Nephron (organoid): ENCODE results near the gene LTN1.

ENCODE experiments used
- H3K27ac Mint-ChIP-seq, 3 experiments: 2 replicates each; pipeline ENCODE4 v1.8.0; 2020; ENCODE audit warnings: mixed read lengths in 3 of 3, mild to moderate bottlenecking in 2 of 3, moderate library complexity in 1 of 3
- H3K27me3 Mint-ChIP-seq: 2 replicates; pipeline ENCODE4 v1.8.0; 2021; ENCODE audit warnings: low read depth, mild to moderate bottlenecking, moderate library complexity, mixed read lengths
- H3K36me3 Mint-ChIP-seq: 2 replicates; pipeline ENCODE4 v1.8.0; 2020; ENCODE audit warnings: low read depth, mixed read lengths
- H3K4me1 Mint-ChIP-seq: 2 replicates; pipeline ENCODE4 v1.8.0; 2020; ENCODE audit warnings: mixed read lengths
- H3K4me3 Mint-ChIP-seq, 3 experiments: 2 replicates each; pipeline ENCODE4 v1.8.0; 2020; ENCODE audit warnings: mild to moderate bottlenecking in 3 of 3, mixed read lengths in 3 of 3, moderate library complexity in 2 of 3
- H3K9me3 Mint-ChIP-seq: 2 replicates; pipeline ENCODE4 v1.8.0; 2020; ENCODE audit warnings: mixed read lengths
- TF ChIP-seq, protein P1 (sequence below), 3 experiments: fragments of 200-600 bp; sonication (generic); IDR thresholded peaks; one replicate each; pipeline ENCODE4 v1.5.0; 2021; ENCODE audit warnings: antibody characterized with exemption in 3 of 3; ENCODE audit not compliant: unreplicated experiment in 3 of 3

Gene LTN1

DNA sequence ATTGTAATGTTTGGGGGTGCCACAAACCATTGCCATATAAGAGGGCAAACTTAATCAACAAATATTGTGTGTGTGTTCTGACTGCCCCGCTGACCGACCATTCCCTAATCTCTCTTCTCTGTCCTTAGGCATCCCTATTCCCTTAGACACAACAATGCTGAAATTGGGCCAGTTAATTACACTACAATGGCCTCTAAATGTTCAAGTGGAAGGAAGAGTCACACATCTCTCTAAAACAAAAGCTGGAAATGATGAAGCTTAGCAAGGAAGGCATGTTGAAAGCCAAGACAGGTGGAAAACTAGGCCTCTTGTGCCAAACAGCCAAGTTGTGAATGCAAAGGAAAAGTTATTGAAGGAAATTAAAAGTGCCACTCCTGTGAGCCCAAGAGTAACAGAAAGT is 30.2 kb downstream of the LTN1 start:
- no peak overlapping the region for H3K27ac Mint-ChIP-seq
- H3K4me3 Mint-ChIP-seq, result no peak overlapping the region
- no peaks in the 10 kb centered on the region for H3K27me3 Mint-ChIP-seq
- H3K4me1 Mint-ChIP-seq, result no peaks in the 10 kb centered on the region
- H3K9me3 Mint-ChIP-seq, result no peaks in the 10 kb centered on the region
- peaks cover 60% of the 10 kb centered on the region for H3K36me3 Mint-ChIP-seq
- TF ChIP-seq, protein P1, sequence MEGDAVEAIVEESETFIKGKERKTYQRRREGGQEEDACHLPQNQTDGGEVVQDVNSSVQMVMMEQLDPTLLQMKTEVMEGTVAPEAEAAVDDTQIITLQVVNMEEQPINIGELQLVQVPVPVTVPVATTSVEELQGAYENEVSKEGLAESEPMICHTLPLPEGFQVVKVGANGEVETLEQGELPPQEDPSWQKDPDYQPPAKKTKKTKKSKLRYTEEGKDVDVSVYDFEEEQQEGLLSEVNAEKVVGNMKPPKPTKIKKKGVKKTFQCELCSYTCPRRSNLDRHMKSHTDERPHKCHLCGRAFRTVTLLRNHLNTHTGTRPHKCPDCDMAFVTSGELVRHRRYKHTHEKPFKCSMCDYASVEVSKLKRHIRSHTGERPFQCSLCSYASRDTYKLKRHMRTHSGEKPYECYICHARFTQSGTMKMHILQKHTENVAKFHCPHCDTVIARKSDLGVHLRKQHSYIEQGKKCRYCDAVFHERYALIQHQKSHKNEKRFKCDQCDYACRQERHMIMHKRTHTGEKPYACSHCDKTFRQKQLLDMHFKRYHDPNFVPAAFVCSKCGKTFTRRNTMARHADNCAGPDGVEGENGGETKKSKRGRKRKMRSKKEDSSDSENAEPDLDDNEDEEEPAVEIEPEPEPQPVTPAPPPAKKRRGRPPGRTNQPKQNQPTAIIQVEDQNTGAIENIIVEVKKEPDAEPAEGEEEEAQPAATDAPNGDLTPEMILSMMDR (IDR thresholded peaks at IDR 0.05; ENCODE audit: unreplicated experiment in 3 of 3), result no peak

DNA sequence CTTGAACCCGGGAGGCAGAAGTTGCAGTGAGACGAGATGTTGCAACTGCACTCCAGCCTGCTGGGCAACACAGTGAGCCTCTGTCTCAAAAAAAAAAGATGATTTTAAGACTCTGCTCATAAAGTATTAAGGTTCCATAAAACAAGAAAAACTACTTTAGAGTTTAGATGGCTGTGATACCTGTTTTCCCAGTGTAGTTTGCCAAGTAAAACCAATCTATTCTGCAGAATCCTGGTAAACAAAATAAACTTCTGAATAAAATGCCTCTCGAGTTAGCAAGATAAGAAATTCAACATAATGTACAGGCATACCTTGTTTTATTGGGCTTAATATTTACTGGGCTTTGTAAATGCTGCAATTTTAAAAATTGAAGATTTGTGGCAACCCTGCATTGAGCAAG is 30.8 kb downstream of the LTN1 start:
- TF ChIP-seq, protein P1 (IDR thresholded peaks at IDR 0.05; ENCODE audit: unreplicated experiment in 3 of 3), result no peak
- peaks cover 60% of the 10 kb centered on the region for H3K36me3 Mint-ChIP-seq
- H3K4me1 Mint-ChIP-seq, result no peaks in the 10 kb centered on the region
- H3K9me3 Mint-ChIP-seq, result no peaks in the 10 kb centered on the region
- no peak overlapping the region for H3K27ac Mint-ChIP-seq
- H3K4me3 Mint-ChIP-seq, result no peak overlapping the region
- no peaks in the 10 kb centered on the region for H3K27me3 Mint-ChIP-seq

DNA sequence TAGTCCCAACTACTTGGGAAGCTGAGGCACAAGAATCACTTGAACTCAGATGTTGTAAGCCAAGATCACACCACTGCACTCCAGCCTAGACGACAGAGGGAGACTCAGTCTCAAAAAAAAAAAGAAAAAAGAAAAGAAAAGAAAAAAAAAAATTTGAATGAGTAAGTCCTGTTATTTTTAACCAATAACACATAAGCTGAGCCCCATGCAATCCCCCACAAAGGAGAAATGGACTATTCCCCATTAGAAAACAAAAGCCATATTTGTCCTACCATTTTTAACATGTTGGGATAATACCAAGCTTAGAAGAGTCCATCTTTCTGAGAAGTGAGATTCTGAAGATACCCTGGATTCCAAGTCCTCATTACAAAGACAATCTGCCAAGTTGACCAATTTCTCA is 32.4 kb downstream of the LTN1 start:
- Mint-ChIP-seq H3K9me3 (no peaks in the 10 kb centered on the region), H3K4me3 (no peak overlapping the region), H3K27me3 (no peaks in the 10 kb centered on the region), H3K4me1 (no peaks in the 10 kb centered on the region), H3K36me3 (peaks cover 68% of the 10 kb centered on the region), H3K27ac (no peak overlapping the region)
- TF ChIP-seq, protein P1 (IDR thresholded peaks at IDR 0.05; ENCODE audit: unreplicated experiment in 3 of 3), result no peak

DNA sequence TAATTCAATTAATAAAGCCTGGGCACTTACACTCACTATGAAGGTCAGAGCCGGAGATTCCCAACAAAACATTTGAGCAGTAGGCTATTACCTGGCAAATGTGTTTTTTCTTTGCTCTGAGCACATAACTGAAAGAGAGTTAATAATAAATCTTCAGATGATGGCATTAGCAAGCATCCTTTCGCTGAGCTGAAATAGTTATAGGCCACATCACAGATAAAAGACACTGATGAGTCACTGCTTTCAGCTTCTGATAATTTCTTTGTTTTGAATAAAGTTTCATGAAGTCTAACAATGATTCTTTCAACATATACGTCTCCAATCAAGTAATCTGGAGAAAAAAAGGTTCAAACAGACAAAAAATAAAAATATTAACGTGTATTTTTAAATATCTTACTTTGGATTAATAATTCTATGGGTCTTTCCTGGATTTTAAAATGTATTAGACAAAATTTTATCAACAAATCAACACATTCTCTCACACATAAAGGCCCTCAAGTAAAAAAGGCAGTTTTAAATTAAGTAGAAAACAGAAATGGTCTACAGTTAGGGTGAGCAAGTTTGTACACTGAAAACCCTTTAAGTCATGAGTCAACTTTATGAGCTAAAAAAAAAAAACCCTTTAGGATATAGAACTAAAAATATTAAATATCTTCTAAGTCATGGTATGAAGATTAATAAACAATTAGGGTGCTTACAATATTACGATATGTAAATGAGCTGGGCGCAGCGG is 33.1 kb downstream of the LTN1 start:
- H3K4me3 Mint-ChIP-seq, result no peak overlapping the region
- H3K36me3 Mint-ChIP-seq, result peaks cover 73% of the 10 kb centered on the region
- H3K9me3 Mint-ChIP-seq, result no peaks in the 10 kb centered on the region
- no peaks in the 10 kb centered on the region for H3K4me1 Mint-ChIP-seq
- H3K27me3 Mint-ChIP-seq, result no peaks in the 10 kb centered on the region
- TF ChIP-seq, protein P1 (IDR thresholded peaks at IDR 0.05; ENCODE audit: unreplicated experiment in 3 of 3), result no peak
- no peak overlapping the region for H3K27ac Mint-ChIP-seq

- H3K36me3 Mint-ChIP-seq, result peaks cover 73% of the 10 kb centered on the region
- H3K4me3 Mint-ChIP-seq, result no peak overlapping the region
- no peak overlapping the region for H3K27ac Mint-ChIP-seq
- TF ChIP-seq, protein P1 (IDR thresholded peaks at IDR 0.05; ENCODE audit: unreplicated experiment in 3 of 3), result no peak
- no peaks in the 10 kb centered on the region for H3K9me3 Mint-ChIP-seq
- no peaks in the 10 kb centered on the region for H3K27me3 Mint-ChIP-seq
- no peaks in the 10 kb centered on the region for H3K4me1 Mint-ChIP-seq
These were observed 39.4 kb downstream of the LTN1 start for GRCh38 chr21:28953247-28953646.

DNA sequence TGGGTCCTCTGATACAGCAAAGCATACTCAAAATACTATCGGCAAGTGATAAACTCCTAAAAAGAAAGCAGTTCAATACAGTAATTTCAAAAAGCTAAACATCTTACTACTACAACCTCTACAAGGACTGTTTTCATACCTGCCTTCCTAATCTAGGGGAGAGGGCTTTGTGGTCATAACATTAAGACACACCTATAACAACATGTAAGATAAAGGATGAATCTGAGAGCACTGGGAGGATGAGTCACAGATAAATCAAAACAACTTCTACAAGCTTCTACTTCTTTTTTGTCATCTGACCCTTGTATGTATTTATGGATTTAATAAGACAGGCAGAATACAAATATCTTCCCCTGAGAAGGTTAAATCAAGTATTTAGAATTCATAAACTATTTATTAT is 40.0 kb downstream of the LTN1 start:
- H3K4me3 Mint-ChIP-seq, result no peak overlapping the region
- H3K4me1 Mint-ChIP-seq, result no peaks in the 10 kb centered on the region
- TF ChIP-seq, protein P1 (IDR thresholded peaks at IDR 0.05; ENCODE audit: unreplicated experiment in 3 of 3), result no peak
- no peaks in the 10 kb centered on the region for H3K27me3 Mint-ChIP-seq
- H3K27ac Mint-ChIP-seq, result no peak overlapping the region
- peaks cover 69% of the 10 kb centered on the region for H3K36me3 Mint-ChIP-seq
- no peaks in the 10 kb centered on the region for H3K9me3 Mint-ChIP-seq
